Right lobe of liver (tissue), 4 donors: Measurements from ENCODE around the gene SSH2.

ENCODE experiments used
- CTCF ChIP-seq, 4 donors: fragments of 200-600 bp in 3 of 4; fragments of 450-650 bp in 1 of 4; IDR thresholded peaks; one replicate each; pipeline versions ENCODE4 v1.5.1 to v1.8.0; 2016 to 2022; ENCODE audit warnings: antibody characterized with exemption in 4 of 4, mild to moderate bottlenecking in 2 of 4
- POLR2A ChIP-seq: fragments of 450-650 bp; IDR thresholded peaks from one replicate; pipeline ENCODE4 v1.6.1; 2017; ENCODE audit warnings: antibody characterized with exemption, mild to moderate bottlenecking
- donor health status: DM: no; HTN: no; CAD: no.
- donor health status: DM: no; HTN: no; CAD: no.
- donor health status: DM: no; HTN: yes; CAD: no.

- no peak for TF ChIP-seq CTCF (IDR thresholded peaks at IDR 0.05)
- TF ChIP-seq POLR2A, result no peak
Measured at GRCh38 chr17:29578626-29579485, 351.2 kb downstream of the SSH2 start.
